NCI-H82 (cell line): ENCODE results near the gene ZNF677.
"Not testable (repeated sequence)": the region's sequence is repeated elsewhere in the genome, so short reads cannot be mapped to it uniquely, and the experiment has no call there.

ENCODE experiments used
- DNase-seq: peaks from one replicate; lab custom pipeline; 2025; lab: John Stamatoyannopoulos, UW

Gene ZNF677

DNA sequence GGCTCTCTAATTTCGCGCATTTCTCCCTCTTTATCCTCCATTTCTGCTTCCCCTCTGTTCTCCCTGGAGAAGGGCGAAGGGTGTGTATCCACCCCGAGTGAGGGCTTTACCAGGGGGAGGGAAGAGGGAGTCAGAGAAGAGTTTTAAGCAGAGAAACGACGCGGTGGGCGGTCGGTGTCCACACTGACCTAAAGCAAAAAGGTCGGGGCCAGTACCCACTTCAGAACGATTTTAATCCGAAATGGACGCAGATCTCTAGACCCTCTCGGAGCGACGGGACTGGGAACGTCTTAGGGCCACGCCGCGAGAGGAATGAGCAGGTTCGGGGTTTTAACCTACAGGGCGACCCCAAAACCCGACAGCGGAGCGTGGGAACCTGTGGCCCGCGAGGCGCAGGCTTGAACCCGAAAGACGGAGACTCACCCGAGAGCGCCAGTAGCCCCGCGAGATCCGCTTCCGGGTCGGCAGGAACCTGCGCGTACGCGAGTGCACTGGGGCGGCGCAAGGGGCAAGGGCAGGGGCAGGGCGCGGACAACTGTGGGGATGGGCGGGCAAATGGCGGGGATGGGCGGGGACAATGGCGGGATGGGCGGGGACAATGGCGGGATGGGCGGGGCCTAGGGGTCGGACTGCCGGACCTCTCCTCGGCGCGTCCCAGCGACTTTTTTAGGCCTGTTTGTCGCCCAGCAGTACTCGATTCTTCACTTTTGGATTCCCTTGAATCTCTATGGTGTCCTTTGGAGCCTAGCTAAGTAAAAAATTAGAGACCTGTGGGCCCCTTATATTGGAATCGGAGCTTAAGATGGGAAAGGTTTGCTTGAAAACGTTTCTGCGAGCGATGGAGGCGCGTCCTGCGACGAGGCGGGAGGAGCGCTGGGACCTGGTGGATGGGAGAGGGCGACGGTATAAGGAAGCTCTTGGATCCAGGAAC is at the start of gene ZNF677:
ZNF677 (minus strand) TSS at position 463 of the 931 bp plus-strand sequence. CDS start 3,323 bp downstream, outside the sequence.
- DNase-seq, result peak; percentile 72

DNA sequence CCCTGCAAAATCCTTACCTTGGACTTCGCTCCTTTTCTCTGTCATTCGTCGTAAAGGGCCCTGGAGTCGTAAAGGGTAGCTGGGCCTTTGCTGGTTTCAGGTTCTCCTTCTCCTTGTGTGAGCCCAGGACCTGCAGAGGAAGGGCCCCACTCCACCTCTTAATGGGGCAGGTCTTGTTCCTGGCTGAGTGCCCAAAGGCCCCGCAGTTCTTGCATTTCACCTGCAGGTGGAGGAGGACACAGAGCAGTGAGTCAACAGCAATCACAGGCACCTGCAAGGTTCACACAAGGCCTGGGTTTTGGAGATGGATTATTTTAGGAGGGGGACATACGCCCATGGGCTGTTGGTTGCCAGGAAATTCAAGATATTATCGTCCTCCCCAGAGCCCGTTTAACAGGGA is 46.7 kb upstream of the ZNF677 start:
- not testable (repeated sequence) for DNase-seq

DNA sequence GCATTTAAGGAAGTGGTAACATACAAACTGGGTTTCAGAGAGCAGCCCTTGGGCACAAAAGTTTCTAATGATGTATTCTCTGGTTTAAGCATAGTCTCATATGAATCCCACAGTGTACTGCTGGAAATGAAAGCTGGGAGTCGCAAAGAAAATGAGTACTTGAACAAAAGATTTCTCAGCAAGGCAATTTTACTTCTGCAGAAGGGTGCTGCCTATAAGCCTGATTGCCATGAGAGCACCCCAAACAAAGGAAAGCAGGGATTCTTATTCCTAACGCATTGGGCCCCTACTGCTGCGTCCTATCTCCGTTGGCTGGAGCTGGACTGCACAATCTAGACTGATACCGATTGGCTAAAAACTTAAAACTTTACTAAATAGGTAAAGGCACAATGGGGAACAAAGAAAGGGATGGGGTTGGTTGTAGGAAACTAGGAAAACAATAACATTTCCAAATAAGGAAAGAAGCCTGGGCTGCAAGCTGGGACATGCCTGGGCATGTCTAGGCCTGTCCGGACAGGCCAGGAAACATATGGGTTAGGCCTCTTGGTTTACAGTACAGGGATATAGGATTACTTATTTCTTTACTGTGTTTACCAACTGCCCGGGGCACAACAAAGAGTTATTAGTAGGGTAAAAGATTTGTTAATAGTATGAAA is 40.2 kb upstream of the ZNF677 start:
- no peak for DNase-seq

DNA sequence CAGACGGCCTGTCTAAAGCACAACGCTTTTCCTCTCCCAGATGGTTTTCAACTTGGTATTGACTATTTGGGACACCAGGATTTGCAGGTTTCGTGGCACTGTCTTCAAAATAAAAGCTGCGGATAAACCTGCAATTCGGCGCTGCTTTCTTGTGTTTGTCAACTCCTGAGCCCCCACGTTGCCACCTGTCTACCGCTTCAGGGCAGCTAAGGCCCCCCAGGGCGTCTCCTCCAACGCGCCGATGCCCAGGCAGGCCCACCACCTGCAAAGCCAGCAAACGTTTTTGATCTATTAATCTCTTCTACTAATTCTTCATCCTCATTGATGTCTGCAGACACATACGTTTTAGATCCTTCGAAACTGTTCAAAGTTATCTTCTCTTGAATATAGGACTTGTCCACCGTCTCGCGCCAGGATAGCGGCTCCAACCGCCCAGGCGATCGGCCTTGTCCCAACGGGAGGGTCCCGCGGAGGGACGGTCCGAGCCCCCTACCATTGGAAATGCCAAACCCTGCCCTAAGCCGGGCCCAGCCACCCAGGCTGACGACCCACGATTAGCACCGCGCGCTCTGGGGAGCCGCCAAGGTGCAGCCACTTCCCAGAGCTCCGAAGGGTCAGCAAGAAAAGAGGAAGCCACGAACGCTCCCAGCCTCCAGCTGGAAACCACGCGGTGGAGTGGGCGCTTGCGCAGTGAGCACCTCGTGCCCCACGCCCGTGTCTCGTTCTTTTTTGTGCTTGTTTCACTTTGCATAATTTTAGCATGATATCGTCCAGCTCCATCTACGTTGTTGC is 36.3 kb upstream of the ZNF677 start:
- DNase-seq, result no peak

DNA sequence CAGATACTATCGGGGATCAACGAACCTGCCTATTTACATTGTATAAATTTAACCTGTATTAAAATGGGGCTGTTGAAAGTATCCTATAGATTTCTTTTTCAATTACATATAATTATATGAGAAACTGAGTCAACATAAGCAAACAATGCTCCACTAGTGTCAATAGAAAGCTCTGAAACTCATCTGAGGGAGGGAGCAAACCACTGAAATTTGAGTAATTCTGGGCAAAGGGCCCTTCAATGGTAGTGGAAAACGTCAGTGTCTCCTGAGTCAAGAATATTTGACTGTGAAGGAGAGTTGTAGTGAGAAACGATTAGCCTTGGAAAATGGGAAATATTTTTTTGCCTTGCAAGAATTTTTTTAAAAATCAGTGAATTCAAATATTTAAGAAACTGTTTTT is 30.4 kb upstream of the ZNF677 start:
- DNase-seq, result no peak

GRCh38 chr19:53281947-53282346 is 27.3 kb upstream of the ZNF677 start:
- peak; percentile 0 for DNase-seq

GRCh38 chr19:53275480-53275879 is 20.8 kb upstream of the ZNF677 start:
- DNase-seq, result no peak

GRCh38 chr19:53272044-53272443 is 17.4 kb upstream of the ZNF677 start:
- no peak for DNase-seq

DNA sequence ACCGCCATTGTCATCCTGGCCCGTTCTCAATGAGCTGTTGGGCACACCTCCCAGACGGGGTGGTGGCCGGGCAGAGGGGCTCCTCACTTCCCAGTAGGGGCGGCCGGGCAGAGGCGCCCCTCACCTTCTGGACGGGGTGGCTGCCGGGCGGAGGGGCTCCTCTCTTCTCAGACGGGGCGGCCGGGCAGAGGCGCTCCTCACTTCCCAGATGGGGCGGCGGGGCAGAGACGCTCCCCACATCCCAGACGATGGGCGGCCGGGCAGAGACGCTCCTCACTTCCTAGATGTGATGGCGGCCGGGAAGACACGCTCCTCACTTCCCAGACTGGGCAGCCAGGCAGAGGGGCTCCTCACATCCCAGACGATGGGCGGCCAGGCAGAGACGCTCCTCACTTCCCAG is 15.2 kb upstream of the ZNF677 start:
- not testable (repeated sequence) for DNase-seq

GRCh38 chr19:53267623-53268022 is 12.9 kb upstream of the ZNF677 start, which contains the start of gene VN1R4:
Gene VN1R4, minus strand, starts transcription at chr19:53267723. Its CDS starts 58 bp downstream, at chr19:53267665.
- not testable (repeated sequence) for DNase-seq

- peak; percentile 10 for DNase-seq
Observed at GRCh38 chr19:53257715-53258342, 3.2 kb upstream of the ZNF677 start, which contains the start of gene VN1R2. Gene VN1R2, plus strand, starts transcription at chr19:53258292. Its CDS starts 84 bp downstream, at chr19:53258376.

DNA sequence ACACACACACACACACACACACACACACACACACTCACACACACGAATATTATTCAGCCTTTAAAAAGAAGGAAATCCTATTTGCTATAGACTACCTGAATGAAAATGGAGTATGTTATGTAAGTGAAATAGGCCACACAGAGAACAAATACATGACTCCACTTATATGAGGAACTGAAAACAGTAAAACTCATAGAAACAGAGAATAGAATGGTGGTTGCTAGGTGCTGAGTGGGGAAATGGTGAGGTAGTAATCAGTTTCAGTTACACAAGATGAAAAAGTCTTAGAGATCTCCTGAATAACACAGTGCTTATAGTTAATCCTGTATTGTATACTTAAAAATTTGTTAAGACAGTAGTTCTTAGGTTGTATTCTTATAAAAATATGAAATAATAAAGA is 8.2 kb downstream of the ZNF677 start:
- no peak for DNase-seq

DNA sequence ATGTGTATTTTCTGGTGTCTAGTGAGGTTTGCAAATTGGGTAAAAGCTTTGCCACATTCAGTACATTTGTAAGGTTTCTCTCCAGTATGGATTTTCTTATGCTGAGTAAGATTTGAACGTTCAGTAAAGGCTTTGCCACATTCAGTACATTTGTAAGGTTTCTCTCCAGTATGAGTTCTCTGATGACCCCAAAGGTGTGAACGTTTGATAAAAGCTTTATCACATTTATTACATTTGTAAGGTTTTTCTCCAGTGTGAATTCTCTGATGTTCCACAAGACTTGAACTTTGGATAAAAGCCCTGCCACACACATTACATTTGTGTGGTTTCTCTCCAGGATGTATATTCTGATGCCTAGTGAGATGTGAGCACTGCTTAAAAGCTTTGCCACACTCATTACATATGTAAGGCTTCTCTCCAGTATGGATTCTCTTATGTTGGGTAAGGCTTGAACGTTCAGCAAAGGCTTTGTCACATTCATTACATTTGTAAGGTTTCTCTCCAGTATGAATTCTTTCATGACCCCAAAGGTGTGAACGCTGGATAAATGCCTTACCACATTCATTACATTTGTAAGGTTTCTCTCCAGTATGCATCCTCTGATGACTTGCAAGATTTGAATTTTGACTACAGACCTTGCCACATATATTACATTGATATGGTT is 17.4 kb downstream of the ZNF677 start:
- no peak for DNase-seq

DNA sequence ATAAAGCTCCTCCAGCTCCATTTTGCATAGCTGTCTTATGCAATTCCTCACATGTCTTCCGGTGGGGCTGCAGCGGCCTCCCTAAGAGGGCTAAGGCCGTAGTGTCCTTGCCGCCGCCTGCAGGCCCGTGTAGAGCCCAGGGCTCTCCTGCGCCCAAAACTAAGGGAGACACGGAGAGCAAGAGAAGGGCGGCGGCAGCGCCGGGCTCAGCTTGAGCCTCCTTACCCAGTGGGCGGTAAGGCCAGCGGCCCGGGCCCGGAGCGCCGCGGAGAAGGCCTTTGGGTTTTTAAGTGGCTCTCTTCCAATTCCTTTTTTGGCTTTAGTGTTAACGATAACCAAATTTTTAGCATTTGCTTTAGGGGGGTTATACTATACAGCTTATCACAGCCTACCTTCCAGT is 30.1 kb downstream of the ZNF677 start:
- no peak for DNase-seq

GRCh38 chr19:53222716-53223115 is 32.0 kb downstream of the ZNF677 start:
- not testable (repeated sequence) for DNase-seq

DNA sequence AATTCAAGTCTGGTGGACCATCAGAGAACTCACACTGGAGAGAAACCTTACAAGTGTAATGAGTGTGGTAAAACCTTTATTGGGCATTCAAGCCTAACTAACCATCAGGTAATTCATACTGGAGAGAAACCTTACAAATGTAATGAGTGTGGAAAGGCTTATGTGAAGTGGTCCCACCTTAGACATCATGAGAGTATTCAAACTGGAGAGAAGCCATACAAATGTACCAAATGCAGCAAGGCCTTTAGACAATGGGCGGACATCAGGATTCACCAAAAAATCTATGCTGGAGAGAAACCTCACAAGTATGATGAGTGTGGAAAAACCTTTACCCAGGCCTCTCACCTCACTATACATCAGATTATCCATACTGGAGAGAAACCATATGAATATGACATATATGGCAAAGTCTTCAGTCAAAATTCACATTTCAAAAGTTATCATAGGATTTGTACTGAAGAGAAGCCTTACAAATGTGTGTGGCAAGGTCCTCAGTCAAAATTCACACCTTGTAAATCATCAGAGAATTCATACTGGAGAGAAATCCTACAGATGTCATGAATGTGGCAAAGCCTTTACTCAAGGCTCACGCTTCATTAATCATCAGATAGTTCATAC is 41.9 kb downstream of the ZNF677 start:
- DNase-seq, result no peak

DNA sequence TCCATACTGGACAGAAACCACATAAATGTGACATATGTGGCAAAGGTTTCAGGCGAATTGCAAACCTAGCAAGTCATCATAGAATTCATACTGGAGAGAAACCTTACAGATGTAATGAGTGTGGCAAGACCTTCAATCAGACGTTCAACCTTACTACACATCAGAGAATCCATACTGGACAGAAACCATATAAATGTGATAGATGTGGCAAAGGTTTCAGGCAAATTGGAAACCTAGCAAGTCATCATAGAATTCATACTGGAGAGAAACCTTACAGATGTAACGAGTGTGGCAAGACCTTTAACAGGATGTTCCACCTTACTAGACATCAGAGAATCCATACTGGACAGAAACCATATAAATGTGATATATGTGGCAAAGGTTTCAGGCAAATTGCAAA is 43.1 kb downstream of the ZNF677 start:
- not testable (repeated sequence) for DNase-seq

- peak; percentile 90 for DNase-seq
Observed at GRCh38 chr19:53196777-53197396, 57.8 kb downstream of the ZNF677 start.

GRCh38 chr19:53195265-53195903 is 59.3 kb downstream of the ZNF677 start:
- DNase-seq, result peak; percentile 75
